ENCODE measurements around the gene OSM. TPM values are rescaled to one million over a fixed set of nuclear protein-coding genes. Genes with fewer than 3 reads are reported as not detected.
"Not testable (repeated sequence)": the region's sequence is repeated elsewhere in the genome, so short reads cannot be mapped to it uniquely, and the experiment has no call there.

The OSM gene
- total and polyA plus RNA-seq, 5 experiments from 2014 or later = 0.81 to 11.6 (median 4.4) TPM

DNA sequence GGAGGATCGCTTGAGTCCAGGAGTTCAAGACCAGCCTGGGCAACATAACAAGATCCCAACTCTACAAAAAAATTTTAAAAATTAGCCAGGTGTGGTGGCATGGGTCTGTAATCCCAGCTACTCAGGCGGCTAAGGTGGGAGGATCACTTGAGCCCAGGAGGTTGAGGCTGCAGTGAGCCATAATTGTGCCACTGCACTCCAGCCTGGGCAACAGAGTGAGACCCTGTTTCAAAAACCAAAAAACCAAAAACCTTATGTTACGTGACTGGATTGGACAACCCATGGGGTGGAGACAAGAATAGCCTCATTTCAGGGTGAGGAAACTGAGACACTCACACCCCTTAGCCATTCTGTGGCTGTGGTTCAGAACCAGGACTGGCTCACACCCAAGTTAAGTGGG, 50.4 kb downstream of the OSM start:
- POLR2A ChIA-PET, ATAC-seq, H3K27ac Mint-ChIP-seq, H3K9me3 Mint-ChIP-seq, H3K27me3 Mint-ChIP-seq, H3K36me3 Mint-ChIP-seq, DNase-seq: not testable (repeated sequence)
- peaks cover 28 to 41% (median 33%) of the 10 kb centered on the region in 4 donors for H3K4me1 Mint-ChIP-seq
- peak overlapping the region in 1 of 10 donors; percentile 2 for H3K4me3 Mint-ChIP-seq

DNA sequence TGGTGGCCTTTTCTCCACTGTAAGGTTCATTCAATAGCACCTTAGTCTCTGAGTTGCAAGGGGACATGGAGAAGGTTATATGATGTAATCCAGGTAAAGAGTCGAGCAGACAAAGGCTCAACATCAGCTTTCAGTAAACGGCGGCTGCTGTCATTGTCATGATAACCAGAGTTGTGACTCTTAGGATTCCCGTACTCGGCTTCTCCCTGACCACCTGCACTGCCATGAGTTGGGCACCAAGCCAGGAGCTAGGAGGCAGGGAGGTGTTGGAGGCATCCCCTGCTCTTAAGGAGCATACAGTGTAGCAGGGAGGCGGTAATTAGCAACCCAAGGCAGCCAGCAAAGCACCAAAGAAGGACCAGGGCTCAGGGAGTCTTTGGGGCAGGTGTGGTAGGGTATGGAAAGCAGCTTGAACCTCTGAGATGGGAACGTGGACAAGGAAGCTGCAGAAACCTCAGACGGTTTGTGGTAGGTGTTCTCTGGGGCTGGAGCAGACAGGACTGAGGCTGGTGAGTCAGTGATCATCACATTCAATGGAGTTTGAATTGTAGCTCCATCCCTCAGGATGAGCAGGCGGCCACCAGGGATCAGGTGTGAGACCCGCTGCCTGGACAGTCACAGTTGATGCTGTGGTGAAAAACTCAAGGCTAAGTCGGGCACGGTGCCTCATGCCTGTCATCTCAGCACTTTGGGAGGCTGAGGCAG, 51.8 kb downstream of the OSM start:
- POLR2A ChIA-PET = interaction anchor here (0.7 kb wide), 1 partner anchor 83 kb away, joined by 6 read pairs; no protein-coding TSS in a partner anchor
- H3K27me3 Mint-ChIP-seq = no peaks in the 10 kb centered on the region
- no peak overlapping the region for H3K4me3 Mint-ChIP-seq
- H3K36me3 Mint-ChIP-seq = no peaks in the 10 kb centered on the region
- H3K4me1 Mint-ChIP-seq = peaks cover 14 to 26% (median 19%) of the 10 kb centered on the region in 4 donors
- H3K9me3 Mint-ChIP-seq = no peaks in the 10 kb centered on the region
- ATAC-seq = no peak
- DNase-seq = no peak
- H3K27ac Mint-ChIP-seq = peak overlapping the region in 4 of 10 donors; percentile 33 to 74 (median 64)

DNA sequence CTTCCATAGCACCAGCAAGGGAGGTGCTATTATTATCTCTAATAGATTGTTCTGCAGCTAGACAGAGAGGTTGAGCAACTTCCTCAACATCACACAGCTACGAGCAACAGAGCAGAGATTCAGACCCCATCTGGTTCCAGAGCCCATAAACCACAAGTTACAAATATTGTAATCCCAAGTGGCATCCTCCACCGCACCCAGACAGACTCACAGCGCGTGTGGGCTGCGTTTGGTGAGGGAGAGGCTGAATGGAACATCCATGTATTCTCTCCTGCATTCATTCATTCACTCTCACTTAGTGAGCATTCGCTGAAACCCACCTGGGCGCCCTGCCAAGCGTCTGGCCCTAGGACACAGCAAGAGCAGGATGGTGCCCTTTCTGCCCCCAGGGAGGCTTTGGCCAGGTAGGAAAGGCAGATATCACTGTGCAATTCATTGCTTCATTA, 53.6 kb downstream of the OSM start:
- H3K4me1 Mint-ChIP-seq = peaks cover 13 to 22% (median 16%) of the 10 kb centered on the region in 4 donors
- DNase-seq (no peak), ATAC-seq (no peak)
- peak overlapping the region in 2 of 10 donors; percentile 18 to 41 for H3K27ac Mint-ChIP-seq
- H3K9me3 Mint-ChIP-seq = no peaks in the 10 kb centered on the region
- no peaks in the 10 kb centered on the region for H3K36me3 Mint-ChIP-seq
- no peaks in the 10 kb centered on the region for H3K27me3 Mint-ChIP-seq
- no peak overlapping the region for H3K4me3 Mint-ChIP-seq
- POLR2A ChIA-PET = no interaction called here

Other genes starting within 250 kb of the OSM start
- not detected for gene HORMAD2, start 186.4 kb downstream of the OSM start, total RNA-seq
- not detected for gene HORMAD2, start 186.4 kb downstream of the OSM start, polyA plus RNA-seq
- not detected for gene LIF, start 20.1 kb downstream of the OSM start, total RNA-seq
- gene LIF, start 20.1 kb downstream of the OSM start, polyA plus RNA-seq = not detected
- gene CASTOR1, start 22.7 kb upstream of the OSM start, total RNA-seq = 10 to 100 TPM; 18.0 to 20.4 TPM
- 10 to 100 TPM; 16.9 to 33.5 (median 20.8) TPM for gene CASTOR1, start 22.7 kb upstream of the OSM start, polyA plus RNA-seq
- 10 to 100 TPM; 66.7 to 67.7 TPM for gene TBC1D10A, start 60.1 kb upstream of the OSM start, total RNA-seq
- gene TBC1D10A, start 60.1 kb upstream of the OSM start, polyA plus RNA-seq = 10 to 100 TPM; 56.7 to 83.4 (median 62.0) TPM
- gene SF3A1, start 90.0 kb upstream of the OSM start, total RNA-seq = 100 to 1,000 TPM; 313 to 314 TPM
- 100 to 1,000 TPM in 1 of 3 donors, 10 to 100 TPM in 2; 66.5 to 119 (median 99.8) TPM for gene SF3A1, start 90.0 kb upstream of the OSM start, polyA plus RNA-seq
- gene CCDC157, start 90.2 kb upstream of the OSM start, total RNA-seq = 1 to 10 TPM; 2.8 to 4.1 TPM
- gene CCDC157, start 90.2 kb upstream of the OSM start, polyA plus RNA-seq = 1 to 10 TPM in 2 of 3 donors, under 1 TPM in 1; 0.66 to 2.5 (median 1.1) TPM
- gene RNF215, start 120.6 kb upstream of the OSM start, total RNA-seq = 1 to 10 TPM; 5.6 to 6.2 TPM
- gene RNF215, start 120.6 kb upstream of the OSM start, polyA plus RNA-seq = under 1 TPM; 0.14 to 0.44 (median 0.39) TPM
- gene SEC14L2, start 130.2 kb upstream of the OSM start, total RNA-seq = 10 to 100 TPM; 17.8 to 19.9 TPM
- gene SEC14L2, start 130.2 kb upstream of the OSM start, polyA plus RNA-seq = 10 to 100 TPM; 16.8 to 25.9 (median 22.5) TPM
- 10 to 100 TPM; 15.8 to 18.0 TPM for gene MTFP1, start 158.9 kb upstream of the OSM start, total RNA-seq
- gene MTFP1, start 158.9 kb upstream of the OSM start, polyA plus RNA-seq = 10 to 100 TPM; 42.3 to 53.5 (median 50.0) TPM
- not detected for gene SEC14L3, start 205.2 kb upstream of the OSM start, total RNA-seq
- gene SEC14L3, start 205.2 kb upstream of the OSM start, polyA plus RNA-seq = not detected
- gene SEC14L4, start 238.8 kb upstream of the OSM start, total RNA-seq = not detected
- not detected for gene SEC14L4, start 238.8 kb upstream of the OSM start, polyA plus RNA-seq

Data from naive thymus-derived CD8-positive, alpha-beta T cell (primary cell).